ENCODE measurements around the gene VAV2. TPM values are rescaled to one million over a fixed set of nuclear protein-coding genes. Genes with fewer than 3 reads are reported as not detected.

The VAV2 gene
- total RNA-seq, 1 donor from 2014 or later = 8.3 TPM

GRCh38 chr9:133880851-133881661 lies 111.1 kb downstream of the VAV2 start:
- H3K27me3 ChIP-seq = no peaks in the 10 kb centered on the region
- no peaks in the 10 kb centered on the region for H3K36me3 ChIP-seq
- peaks cover 25% of the 10 kb centered on the region for H3K4me1 ChIP-seq
- H3K27ac ChIP-seq = no peak overlapping the region
- H3K9me3 ChIP-seq = no peaks in the 10 kb centered on the region
- intact Hi-C loops (cut with DNase I) = no loop called here
- TF ChIP-seq POLR2A (IDR thresholded peaks at IDR 0.05) = no peak
- TF ChIP-seq CTCF (IDR thresholded peaks at IDR 0.05) = no peak
- no peak for TF ChIP-seq POLR2AphosphoS5 (IDR thresholded peaks at IDR 0.05; ENCODE audit: insufficient read depth in 1 of 2, low read depth in 1 of 2)
- no peak overlapping the region for H3K4me3 ChIP-seq
- DNase-seq (ENCODE audit: extremely low spot score in 2 of 2) = no peak

- Histone ChIP-seq H3K9me3 (no peaks in the 10 kb centered on the region), H3K4me1 (peaks cover 29% of the 10 kb centered on the region), H3K27me3 (no peaks in the 10 kb centered on the region), H3K27ac (no peak overlapping the region), H3K36me3 (no peaks in the 10 kb centered on the region), H3K4me3 (no peak overlapping the region)
- no peak for DNase-seq (ENCODE audit: extremely low spot score in 2 of 2)
- intact Hi-C loops (cut with DNase I) = no loop called here
- TF ChIP-seq CTCF (IDR thresholded peaks at IDR 0.05) (no peak), POLR2AphosphoS5 (IDR thresholded peaks at IDR 0.05; ENCODE audit: insufficient read depth in 1 of 2, low read depth in 1 of 2) (no peak), POLR2A (IDR thresholded peaks at IDR 0.05) (no peak)
Observed at GRCh38 chr9:133880136-133880535, 112.0 kb downstream of the VAV2 start.

- Histone ChIP-seq H3K36me3 (no peaks in the 10 kb centered on the region), H3K4me3 (no peak overlapping the region), H3K27me3 (no peaks in the 10 kb centered on the region), H3K9me3 (no peaks in the 10 kb centered on the region), H3K27ac (no peak overlapping the region), H3K4me1 (peaks cover 34% of the 10 kb centered on the region)
- DNase-seq (ENCODE audit: extremely low spot score in 2 of 2) = no peak
- no peak for TF ChIP-seq POLR2A (IDR thresholded peaks at IDR 0.05)
- intact Hi-C loops (cut with DNase I) = no loop called here
Observed at GRCh38 chr9:133879615-133880014, 112.5 kb downstream of the VAV2 start.

GRCh38 chr9:133878402-133878801 lies 113.7 kb downstream of the VAV2 start:
- no peaks in the 10 kb centered on the region for H3K36me3 ChIP-seq
- H3K4me3 ChIP-seq = no peak overlapping the region
- H3K4me1 ChIP-seq = peaks cover 44% of the 10 kb centered on the region
- H3K27ac ChIP-seq = no peak overlapping the region
- H3K9me3 ChIP-seq = no peaks in the 10 kb centered on the region
- TF ChIP-seq CTCF (IDR thresholded peaks at IDR 0.05) (no peak), POLR2AphosphoS5 (IDR thresholded peaks at IDR 0.05; ENCODE audit: insufficient read depth in 1 of 2, low read depth in 1 of 2) (no peak), POLR2A (IDR thresholded peaks at IDR 0.05) (no peak)
- DNase-seq (ENCODE audit: extremely low spot score in 2 of 2) = no peak
- intact Hi-C loops (cut with DNase I) = no loop called here
- no peaks in the 10 kb centered on the region for H3K27me3 ChIP-seq

- Histone ChIP-seq H3K27me3 (no peaks in the 10 kb centered on the region), H3K4me1 (peaks cover 44% of the 10 kb centered on the region), H3K4me3 (no peak overlapping the region), H3K9me3 (no peaks in the 10 kb centered on the region), H3K27ac (no peak overlapping the region), H3K36me3 (no peaks in the 10 kb centered on the region)
- no peak for TF ChIP-seq POLR2A (IDR thresholded peaks at IDR 0.05)
- no peak for TF ChIP-seq POLR2AphosphoS5 (IDR thresholded peaks at IDR 0.05; ENCODE audit: insufficient read depth in 1 of 2, low read depth in 1 of 2)
- TF ChIP-seq CTCF (IDR thresholded peaks at IDR 0.05) = no peak
- intact Hi-C loops (cut with DNase I) = no loop called here
- DNase-seq (ENCODE audit: extremely low spot score in 2 of 2) = no peak
Observed at GRCh38 chr9:133877967-133878366, 114.2 kb downstream of the VAV2 start.
